Renal cortex interstitium (tissue), 15 donors: ENCODE measurements around the gene FNDC3B. TPM values are rescaled to one million over a fixed set of nuclear protein-coding genes. Genes with fewer than 3 reads are reported as not detected.
"Not testable (repeated sequence)": the region's sequence is repeated elsewhere in the genome, so short reads cannot be mapped to it uniquely, and the experiment has no call there.

ENCODE experiments used
- DNase-seq, 11 donors: peaks; one replicate each; pipeline ENCODE4 v3.0.0-alpha.2; 2013; ENCODE audit warnings: low read depth in 9 of 11, low spot score in 4 of 11; ENCODE audit errors: extremely low read depth in 1 of 11
- long read RNA-seq, 16 experiments: transcript quantifications; one replicate each; lab custom pipeline, GENCODE V29; 2026
- polyA plus RNA-seq, 3 donors: library from polyadenylated mRNA; unstranded; fragments of 120-200 nt; gene quantifications; one replicate each; pipeline ENCODE4 v1.2.1, GENCODE V29; 2013; ENCODE audit not compliant: insufficient read length in 3 of 3

FNDC3B gene
- polyA plus RNA-seq, result 10 to 100 TPM; 55.0 to 61.0 (median 59.9) TPM
- long read RNA-seq, donor 1, full-length matches to known transcripts, result 1 of 18 reads
- long read RNA-seq, donor 1, partial matches to known transcripts, result 17 of 18 reads
- long read RNA-seq, donor 1, other reads (novel, unspliced or antisense), result 0 of 18 reads
- long read RNA-seq, donor 2, full-length matches to known transcripts, result 1 of 8 reads
- long read RNA-seq, donor 2, partial matches to known transcripts, result 7 of 8 reads
- long read RNA-seq, donor 2, other reads (novel, unspliced or antisense), result 0 of 8 reads
- long read RNA-seq, donor 3, full-length matches to known transcripts, result 2 of 26 reads
- long read RNA-seq, donor 3, partial matches to known transcripts, result 24 of 26 reads
- long read RNA-seq, donor 3, other reads (novel, unspliced or antisense), result 0 of 26 reads
- long read RNA-seq, donor 4, full-length matches to known transcripts, result 6 of 6 reads
- long read RNA-seq, donor 4, partial matches to known transcripts, result 0 of 6 reads
- long read RNA-seq, donor 4, other reads (novel, unspliced or antisense), result 0 of 6 reads
- long read RNA-seq, donor 5, result 0 reads
- long read RNA-seq, donor 6, partial matches to known transcripts, result 43 of 43 reads
- long read RNA-seq, donor 6, other reads (novel, unspliced or antisense), result 0 of 43 reads
- long read RNA-seq, donor 7, full-length matches to known transcripts, result 3 of 10 reads
- long read RNA-seq, donor 7, partial matches to known transcripts, result 7 of 10 reads
- long read RNA-seq, donor 7, other reads (novel, unspliced or antisense), result 0 of 10 reads
- long read RNA-seq, donor 8, full-length matches to known transcripts, result 2 of 44 reads
- long read RNA-seq, donor 8, partial matches to known transcripts, result 42 of 44 reads
- long read RNA-seq, donor 8, other reads (novel, unspliced or antisense), result 0 of 44 reads
- long read RNA-seq, donor 9, full-length matches to known transcripts, result 4 of 12 reads
- long read RNA-seq, donor 9, partial matches to known transcripts, result 8 of 12 reads
- long read RNA-seq, donor 9, other reads (novel, unspliced or antisense), result 0 of 12 reads
- long read RNA-seq, donor 10, full-length matches to known transcripts, result 2 of 18 reads
- long read RNA-seq, donor 10, partial matches to known transcripts, result 16 of 18 reads
- long read RNA-seq, donor 10, other reads (novel, unspliced or antisense), result 0 of 18 reads
- long read RNA-seq, donor 11, full-length matches to known transcripts, result 2 of 8 reads
- long read RNA-seq, donor 11, partial matches to known transcripts, result 6 of 8 reads
- long read RNA-seq, donor 11, other reads (novel, unspliced or antisense), result 0 of 8 reads
- long read RNA-seq, donor 12, full-length matches to known transcripts, result 1 of 20 reads
- long read RNA-seq, donor 12, partial matches to known transcripts, result 19 of 20 reads
- long read RNA-seq, donor 12, other reads (novel, unspliced or antisense), result 0 of 20 reads
- long read RNA-seq, donor 13, full-length matches to known transcripts, result 3 of 24 reads
- long read RNA-seq, donor 13, partial matches to known transcripts, result 21 of 24 reads
- long read RNA-seq, donor 13, other reads (novel, unspliced or antisense), result 0 of 24 reads
- long read RNA-seq, donor 14, result 0 reads
- long read RNA-seq, donor 15, full-length matches to known transcripts, result 3 of 3 reads
- long read RNA-seq, donor 15, partial matches to known transcripts, result 0 of 3 reads
- long read RNA-seq, donor 15, other reads (novel, unspliced or antisense), result 0 of 3 reads
- long read RNA-seq, donor 16, full-length matches to known transcripts, result 9 of 40 reads
- long read RNA-seq, donor 16, partial matches to known transcripts, result 31 of 40 reads
- long read RNA-seq, donor 16, other reads (novel, unspliced or antisense), result 0 of 40 reads

DNA sequence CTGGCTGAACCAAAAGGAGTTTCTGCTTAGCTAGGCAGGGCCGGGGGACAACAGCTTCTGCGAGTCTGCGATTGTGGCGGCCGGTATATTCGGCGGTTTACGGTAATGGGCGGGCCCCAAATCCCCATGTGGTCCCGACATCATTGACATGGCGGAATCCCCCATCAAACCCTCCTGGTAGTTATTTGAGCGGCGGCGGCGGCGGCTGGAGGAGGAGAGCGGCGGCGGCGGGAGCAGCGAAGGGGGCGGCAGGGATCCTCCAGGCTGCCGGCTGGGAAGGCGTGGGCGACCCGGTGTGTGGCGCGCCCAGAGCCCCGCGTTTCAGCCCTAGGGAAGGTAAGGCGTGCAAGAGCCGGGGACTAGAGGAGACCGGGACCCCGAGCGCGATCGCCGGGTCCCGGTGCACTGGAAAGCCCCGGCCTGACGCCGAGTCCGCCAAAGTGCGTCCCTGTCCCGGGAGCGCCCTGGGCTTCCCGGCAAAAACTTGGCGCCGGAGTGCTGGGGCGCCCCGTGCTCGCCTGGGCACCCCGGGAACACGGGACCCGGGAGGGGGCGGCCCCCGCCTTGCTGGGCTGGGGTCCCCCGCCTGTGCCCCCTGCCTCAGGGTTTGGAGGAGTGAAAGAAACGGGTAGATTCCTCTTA, at the start of gene FNDC3B:
Gene FNDC3B (plus strand): TSS at position 143 of the 642 bp plus-strand sequence. CDS start 72,902 bp downstream, outside the sequence.
- DNase-seq, result peak; percentile 86 to 97 (median 94)

DNA sequence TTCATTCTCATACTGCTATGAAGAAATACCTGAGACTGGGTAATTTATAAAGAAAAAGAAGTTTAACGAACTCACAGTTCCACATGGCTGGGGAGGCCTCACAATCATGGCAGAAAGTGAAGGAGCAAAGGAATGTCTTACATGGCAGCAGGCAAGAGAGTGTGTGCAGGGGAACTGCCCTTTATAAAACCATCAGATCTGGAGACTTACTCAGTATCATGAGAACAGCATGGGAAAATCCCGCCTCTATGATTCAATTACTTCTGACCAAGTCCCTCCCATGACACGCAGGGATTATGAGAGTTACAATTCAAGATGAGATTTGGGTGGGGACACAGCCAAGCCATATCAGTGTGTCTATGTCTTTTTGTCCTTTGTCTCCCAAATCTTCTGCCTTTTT, 49.1 kb upstream of the FNDC3B start:
- DNase-seq, result not testable (repeated sequence)

DNA sequence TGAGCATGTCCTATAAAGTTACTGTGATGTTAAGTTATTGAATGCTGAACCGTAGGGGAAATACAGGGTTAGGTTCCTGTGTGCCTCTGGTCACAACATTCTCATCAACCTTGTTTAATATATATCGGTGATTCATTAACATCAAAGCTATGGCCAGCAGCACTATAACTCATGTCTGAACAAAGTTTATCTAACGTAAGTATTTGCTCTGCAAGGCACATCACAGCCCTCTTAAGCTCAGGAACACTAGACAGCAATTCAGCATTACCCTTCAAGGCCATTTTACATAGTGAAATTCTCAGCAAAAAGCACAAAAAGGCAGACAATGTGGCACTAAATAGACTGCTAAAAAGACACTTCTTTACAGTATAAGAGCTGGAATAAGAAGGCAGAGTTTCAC, 48.2 kb upstream of the FNDC3B start:
- DNase-seq, result no peak

DNA sequence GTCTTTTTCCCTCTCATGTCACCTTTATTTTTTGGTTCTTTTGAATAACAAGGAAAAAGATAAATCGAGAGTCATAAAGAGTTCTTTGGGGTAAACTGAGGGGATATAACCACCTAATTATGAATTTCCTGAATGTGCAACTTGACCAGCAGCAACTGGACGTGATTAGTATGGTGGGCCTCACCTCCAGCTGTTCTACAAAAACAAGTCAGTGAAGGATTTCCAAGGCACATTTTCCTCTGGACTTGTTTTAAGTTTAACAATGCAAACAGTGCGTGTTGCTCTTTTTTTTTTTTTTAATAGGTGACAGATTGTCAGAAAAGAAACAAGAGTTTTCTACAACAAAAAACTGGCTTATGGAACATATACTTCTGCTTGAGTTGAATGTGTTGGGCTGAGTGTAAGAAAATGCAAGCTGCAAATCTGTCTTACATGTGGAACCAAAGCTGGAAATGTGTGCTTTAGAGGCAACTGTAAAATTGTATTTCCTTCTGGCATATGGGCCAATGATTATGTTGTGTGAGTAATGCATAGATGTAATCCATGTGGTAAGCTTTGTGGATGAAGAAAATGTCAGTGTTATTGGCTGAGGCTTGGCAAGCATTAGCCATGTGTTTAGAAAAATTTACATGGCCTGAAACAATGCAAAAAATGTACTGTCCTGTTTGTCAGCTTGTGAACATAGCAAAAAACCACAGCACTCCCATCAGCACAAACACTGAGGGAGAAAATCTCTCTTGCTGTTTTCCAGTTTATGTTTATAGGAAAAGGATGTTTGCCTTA, 44.5 kb upstream of the FNDC3B start:
- no peak for DNase-seq

DNA sequence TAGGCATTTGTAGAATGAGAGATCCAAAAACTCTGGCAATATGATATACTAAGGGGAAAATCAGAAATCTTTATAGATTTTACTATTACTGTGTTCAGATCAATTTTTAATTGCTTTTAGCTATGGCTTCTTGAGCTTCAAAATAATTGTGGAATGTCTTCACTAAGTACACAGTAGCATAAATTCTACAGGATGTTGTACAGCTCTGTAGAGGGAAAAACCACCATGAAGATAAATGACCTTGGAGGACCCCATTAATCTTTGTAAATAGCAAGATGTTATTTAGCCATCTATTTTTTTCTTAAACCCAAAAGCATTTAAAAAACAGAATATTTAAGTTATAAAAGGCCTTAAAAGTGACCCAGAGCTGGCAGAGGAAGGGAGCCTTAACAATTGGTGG, 43.9 kb upstream of the FNDC3B start:
- no peak for DNase-seq

DNA sequence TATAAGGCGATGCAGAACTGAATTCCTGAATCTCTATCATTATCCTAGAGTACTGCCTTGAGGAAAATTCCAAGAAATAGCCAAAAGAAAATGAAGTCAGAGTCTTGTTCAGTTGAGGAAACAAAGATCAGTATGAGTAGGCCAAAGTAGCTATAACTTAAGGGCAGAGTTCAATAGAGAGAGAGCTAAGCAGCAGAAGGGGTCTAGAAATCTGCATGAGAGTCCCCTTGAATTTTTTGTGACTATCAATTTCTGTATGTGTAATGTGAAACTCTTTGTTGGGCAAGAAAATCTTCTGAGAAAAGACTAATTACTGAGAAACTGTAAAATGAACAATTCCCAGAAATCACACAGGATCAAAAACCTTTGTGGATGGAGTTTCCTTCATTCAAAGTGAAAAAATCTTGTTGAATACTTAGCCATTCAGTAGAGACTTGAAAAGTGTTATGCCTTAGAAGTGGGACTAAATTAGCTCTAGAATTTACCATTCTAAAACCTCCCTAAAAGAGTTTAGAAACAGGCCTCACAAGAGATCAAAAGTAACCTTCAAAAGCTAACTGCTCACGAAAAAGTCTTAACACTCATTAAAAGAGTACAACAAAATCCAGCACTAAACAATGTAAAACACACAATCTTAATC, 43.1 kb upstream of the FNDC3B start:
- DNase-seq, result no peak

DNA sequence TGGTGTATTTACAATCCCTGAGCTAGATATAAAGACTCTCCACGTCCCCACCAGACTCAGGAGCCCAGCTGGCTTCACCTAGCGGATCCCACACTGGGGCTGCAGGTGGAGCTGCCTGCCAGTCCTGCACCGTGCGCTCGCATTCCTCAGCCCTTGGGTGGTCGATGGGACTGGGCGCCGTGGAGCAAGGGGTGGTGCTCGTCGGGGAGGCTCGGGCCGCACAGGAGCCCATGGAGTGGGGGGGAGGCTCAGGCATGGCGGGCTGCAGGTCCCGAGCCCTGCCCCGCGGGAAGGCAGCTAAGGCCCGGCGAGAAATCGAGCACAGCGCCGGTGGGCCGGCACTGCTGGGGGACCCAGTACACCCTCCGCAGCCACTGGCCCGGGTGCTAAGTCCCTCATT, 40.6 kb upstream of the FNDC3B start:
- DNase-seq, result not testable (repeated sequence)

DNA sequence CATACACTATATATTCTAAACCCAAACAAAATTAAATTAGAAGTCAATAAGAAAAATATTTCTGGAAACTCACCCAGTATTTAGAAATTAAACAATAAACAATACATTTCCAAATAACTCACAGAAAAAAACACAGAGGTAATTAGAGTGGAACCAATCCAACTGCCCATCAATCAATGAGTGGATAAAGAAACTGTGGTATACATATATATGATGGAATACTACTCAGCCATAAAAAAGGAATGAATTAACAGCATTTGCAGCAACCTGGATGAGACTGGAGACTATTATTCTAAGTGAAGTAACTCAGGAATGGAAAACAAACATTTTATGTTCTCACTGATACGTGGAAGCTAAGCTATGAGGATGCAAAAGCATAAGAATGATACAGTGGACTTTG, 37.8 kb upstream of the FNDC3B start:
- DNase-seq, result not testable (repeated sequence)

DNA sequence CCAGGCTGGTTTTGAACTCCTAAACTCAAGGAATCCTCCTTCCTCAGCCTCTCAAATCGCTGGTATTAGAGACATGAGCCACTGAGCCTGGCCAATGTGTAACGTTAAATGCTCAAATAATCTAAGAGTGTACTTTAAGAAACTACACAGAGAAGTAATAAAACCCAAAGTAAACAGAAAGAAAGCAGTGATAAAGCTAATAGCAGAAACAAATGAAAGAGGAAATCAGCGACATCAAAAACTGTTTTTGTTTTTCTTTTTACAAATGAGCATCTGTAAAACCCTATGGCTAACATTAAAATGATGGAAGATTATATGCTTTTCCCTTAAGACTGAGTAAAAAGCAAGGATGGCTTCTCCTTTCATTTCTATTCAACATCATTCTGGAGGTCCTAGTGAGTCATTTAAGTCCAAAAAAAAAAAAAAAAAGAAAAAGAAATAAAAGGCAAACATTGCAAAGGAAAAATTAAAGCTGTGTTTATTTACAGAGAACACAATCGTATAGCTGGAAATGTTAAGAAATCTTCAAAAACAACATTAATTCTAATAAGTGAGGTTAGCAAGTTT, 36.8 kb upstream of the FNDC3B start:
- DNase-seq, result no peak

DNA sequence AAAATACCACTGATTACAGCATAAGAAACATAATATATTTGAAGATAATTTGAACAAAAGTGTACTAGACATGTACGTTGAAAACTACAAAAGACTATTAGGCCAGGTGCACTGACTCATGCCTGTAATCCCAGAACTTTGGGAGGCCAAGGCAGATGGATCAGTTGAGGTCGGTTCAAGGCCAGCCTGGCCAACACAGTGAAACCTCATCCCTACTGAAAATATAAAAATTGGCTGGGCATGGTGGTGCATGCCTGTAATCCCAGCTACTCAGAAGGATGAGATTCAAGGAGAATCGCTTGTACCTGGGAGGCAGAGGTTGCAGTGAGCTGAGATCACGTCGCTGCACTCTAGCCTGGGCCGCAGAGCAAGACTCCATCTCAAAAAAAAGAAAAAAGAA, 36.2 kb upstream of the FNDC3B start:
- no peak for DNase-seq

DNA sequence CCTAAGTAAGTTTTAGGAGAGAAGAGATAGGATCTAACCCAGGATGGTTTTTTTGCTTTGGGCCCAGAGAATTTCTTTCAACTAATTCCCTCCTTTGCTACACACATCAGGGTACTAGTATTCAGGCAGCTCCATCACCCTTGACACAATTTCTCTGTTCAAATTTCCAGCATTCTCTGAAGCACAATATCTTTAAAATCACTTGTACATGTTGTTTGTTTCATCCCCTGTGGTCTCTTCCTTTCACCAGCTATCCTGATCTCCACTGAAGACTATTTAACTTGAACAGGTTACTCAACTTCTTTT, 32.4 kb upstream of the FNDC3B start:
- DNase-seq, result no peak

DNA sequence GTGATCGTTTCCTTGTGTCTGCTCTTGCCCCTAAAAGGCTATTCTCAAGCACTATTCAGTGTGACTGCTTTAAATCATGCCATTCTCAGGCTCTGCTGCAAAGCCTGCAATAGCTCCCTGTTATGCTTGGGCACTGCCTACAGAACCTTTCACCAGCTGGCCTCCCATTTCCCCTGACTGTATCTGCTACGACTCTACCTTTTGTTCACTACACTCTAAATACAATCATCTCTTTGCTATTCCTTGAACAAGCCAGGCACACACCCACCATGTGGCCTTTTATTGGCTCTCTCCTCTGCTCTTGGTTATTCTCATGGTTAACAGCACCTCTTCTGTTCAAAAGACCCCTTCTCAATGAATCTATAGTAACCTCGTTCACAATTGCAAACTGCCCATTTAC, 29.6 kb upstream of the FNDC3B start:
- no peak for DNase-seq

DNA sequence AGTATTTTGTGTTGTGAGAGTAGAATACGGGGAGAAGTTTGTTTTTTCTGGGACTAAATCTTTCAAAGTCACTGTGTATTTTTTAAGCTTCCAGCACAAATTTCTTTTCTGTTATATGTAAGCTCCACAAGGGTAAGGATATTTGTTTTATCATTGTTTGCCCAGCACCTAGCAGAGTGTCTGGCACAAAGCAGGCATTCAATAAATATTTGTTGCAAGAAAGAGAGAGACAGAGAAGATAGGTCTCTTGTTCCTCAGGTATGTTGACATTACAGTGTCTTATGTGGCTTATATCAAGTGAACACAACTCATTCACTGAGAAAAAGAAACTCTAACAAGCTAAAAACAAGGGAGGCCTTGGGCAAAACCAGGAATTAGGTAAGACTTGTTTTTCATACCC, 26.6 kb upstream of the FNDC3B start:
- no peak for DNase-seq

DNA sequence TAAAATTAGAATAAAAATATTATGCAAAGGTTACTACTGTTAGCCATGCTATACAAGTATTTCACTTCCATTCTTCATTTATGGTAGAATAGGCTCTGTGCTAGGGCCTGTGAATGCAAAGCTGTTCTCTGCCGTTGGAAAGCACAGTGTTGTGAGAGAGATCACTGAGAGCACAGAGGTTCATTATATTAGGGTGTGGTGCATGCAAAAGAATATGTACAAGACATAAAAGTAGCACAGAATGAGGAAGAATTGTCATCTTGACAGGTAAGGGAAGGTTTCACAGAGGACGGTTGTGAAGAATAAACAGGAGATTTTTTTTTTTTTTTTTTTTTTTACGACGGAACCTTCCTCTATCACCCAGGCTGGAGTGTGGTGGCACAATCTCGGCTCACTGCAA, 25.2 kb upstream of the FNDC3B start:
- no peak for DNase-seq

DNA sequence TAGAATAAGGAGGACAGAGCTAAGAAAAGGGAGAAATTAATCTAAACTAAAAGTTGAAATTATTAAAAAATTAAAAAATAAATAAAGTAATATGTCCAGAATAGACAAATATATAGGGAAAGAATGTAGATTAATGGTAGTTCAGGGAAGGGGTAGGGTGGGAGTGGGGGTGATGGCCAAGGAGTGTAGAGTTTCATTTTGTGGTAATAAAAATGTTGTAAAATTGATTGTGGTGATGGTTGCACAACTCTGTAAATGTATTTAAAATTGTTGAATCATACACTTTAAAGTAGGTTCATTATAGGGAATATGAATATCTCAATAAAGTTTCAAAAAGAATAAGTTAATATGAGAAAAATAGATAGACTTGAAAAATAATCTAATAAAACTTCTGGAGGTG, 21.0 kb upstream of the FNDC3B start:
- no peak for DNase-seq

DNA sequence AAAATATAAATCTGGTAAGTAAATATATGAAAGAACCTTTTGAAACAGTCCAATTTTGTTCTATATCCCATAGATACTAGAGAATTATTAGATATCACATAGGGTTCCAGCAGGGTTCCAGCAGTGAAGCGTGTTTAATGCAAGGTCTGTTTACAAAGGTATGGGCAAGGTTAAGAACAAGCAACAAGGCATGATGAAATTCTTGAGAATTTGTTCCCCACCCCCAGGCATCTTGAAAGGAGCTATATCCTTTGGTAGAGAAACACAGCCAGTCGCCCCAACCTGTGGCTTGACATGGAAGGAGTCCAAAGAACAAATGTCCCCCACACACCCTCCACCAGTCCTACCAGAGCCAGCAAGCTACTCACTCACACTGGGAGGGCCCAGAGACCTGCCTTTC, 18.6 kb upstream of the FNDC3B start:
- no peak for DNase-seq
